HG02852 (cell line): ENCODE results near the gene YIF1A.
"Not testable (repeated sequence)": the region's sequence is repeated elsewhere in the genome, so short reads cannot be mapped to it uniquely, and the experiment has no call there.

Experiments
- ATAC-seq: cut with Tn5 transposase; IDR thresholded peaks from one replicate; pipeline ENCODE4 v1.9.1; 2021; ENCODE audit warnings: mild to moderate bottlenecking, moderate library complexity; ENCODE audit not compliant: unreplicated experiment

YIF1A gene

GRCh38 chr11:66287211-66287888, 1.6 kb downstream of the YIF1A start:
- ATAC-seq = no peak

DNA sequence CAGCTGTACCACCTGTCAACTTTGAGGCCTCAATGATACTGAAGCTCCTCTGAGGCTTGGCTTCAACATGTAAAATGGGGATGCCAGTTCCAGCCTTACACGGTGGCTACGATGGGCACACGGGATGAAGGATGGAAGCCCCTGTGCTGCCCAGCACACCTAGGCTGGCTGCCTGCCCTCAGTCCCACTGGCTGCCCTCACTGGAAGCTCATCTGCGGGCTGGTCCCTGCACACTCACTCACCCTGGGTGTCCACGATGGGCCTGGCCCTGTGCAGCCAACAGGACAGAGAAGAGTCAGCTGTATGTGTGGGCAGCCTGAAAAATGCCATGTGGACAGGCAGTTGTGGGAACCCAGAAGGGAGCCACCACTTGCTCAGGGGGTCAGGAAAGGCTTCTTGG, 2.2 kb downstream of the YIF1A start:
- ATAC-seq = no peak

- ATAC-seq = no peak
Observed at GRCh38 chr11:66285250-66285947, 3.5 kb downstream of the YIF1A start.

GRCh38 chr11:66284526-66285078, 4.3 kb downstream of the YIF1A start:
- ATAC-seq = no peak

- no peak for ATAC-seq
Observed at GRCh38 chr11:66283461-66284105, 5.4 kb downstream of the YIF1A start.

- peak; percentile 75 for ATAC-seq
Observed at GRCh38 chr11:66282468-66283455, 6.2 kb downstream of the YIF1A start.

GRCh38 chr11:66281776-66282467, 7.0 kb downstream of the YIF1A start:
- ATAC-seq = no peak

DNA sequence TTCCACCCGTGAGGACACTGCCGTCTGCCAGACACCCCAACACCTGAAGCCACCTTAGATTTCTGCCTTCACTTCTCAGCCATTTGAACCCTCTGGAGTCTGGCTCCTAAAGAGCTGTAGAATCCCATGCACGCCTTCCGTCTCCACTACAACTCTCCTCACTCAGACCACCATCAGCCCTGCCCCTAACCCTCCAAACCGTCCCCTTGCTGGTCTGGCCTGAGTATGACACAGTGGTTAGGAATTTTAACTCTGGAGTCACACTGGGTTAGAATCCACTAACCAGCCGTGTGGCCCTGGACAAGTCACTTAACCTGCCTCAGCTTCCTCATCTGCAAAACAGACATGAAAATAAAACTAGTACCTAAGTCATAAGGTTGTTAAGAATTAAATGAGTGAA, 7.9 kb downstream of the YIF1A start:
- ATAC-seq = no peak

GRCh38 chr11:66280428-66280827, 8.5 kb downstream of the YIF1A start:
- no peak for ATAC-seq

- no peak for ATAC-seq
Observed at GRCh38 chr11:66279092-66279734, 9.7 kb downstream of the YIF1A start.

DNA sequence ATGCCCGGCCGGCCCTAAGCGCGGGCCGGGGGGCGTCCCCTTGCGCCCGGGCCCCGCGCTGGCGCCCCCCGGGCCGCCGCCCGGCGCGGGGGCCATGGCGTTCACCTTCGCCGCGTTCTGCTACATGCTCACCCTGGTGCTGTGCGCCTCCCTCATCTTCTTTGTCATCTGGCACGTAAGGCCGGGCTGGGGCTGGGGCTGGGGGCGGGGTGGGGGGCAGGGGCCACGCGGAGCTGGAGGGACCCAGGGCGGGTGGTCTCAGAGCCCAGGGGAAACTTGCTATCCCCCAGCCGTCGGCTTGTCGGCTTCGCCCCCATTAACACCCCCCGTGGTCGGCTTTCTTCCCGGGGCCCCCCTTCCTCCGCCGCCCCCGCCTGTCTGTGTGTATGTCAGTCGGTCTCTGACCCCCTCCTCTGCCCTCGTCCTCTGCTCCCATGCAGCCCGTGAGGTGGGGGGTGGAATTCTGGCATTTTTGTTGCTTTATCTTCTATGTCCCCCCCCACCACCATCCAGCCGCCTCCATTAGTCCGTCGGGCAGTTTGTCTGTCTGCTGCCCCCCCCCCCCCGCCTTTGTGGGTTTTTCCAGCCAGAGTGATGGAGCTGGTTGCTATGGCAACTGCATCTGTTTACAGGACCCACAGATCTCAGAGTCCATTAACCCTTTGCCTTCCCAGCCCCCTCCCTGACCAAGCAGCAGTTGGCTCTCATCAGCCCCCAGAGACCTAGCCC, 10.4 kb downstream of the YIF1A start:
- no peak for ATAC-seq

DNA sequence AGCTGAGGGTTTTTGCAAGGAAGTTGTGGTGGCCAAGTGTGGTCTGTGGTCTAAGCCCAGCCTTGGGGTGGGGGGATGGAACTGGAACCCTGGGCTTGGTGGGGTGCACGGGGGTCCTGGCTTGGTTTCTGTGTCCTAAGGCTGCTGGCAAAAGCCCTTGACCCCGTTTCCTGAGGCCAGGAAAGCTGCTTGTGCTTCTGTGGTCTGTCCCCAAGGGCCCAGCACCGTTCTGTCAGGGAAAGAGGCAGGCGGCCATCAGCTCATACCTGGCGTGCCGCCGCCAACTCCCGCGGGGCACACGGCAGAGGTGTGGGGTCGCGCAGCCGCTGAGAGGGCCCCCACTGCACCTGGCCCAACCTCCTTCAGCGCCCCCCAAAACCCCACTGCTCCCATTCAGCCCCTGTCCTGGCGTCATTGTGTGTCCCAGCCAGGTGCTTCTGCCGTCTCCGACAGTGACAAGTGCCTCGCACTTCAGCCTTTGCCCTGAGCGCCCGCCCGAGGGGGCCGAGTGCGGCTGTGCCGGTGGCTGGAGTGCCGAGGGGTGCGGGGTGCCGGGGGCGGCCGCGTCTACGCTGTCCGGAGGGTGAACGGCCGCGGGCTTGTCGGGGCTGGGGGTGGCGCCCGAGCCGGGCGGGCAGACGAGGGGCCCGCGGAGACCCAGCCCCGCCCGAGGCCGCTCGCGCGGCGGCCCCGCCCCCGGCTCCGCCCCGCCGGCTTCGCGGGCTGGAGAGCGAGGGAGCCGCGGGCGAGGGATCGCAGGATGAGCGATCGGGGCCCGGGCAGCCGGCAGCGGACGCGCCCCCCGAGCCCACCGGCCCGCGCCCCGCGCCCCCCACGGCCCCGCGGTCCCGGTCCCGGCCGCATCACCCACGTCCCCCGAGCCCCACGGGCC, 11.2 kb downstream of the YIF1A start, which contains the start of gene CNIH2:
CNIH2 (plus strand) TSS at position 705 of the 892 bp plus-strand sequence. CDS start 282 bp downstream, outside the sequence.
- no peak for ATAC-seq

DNA sequence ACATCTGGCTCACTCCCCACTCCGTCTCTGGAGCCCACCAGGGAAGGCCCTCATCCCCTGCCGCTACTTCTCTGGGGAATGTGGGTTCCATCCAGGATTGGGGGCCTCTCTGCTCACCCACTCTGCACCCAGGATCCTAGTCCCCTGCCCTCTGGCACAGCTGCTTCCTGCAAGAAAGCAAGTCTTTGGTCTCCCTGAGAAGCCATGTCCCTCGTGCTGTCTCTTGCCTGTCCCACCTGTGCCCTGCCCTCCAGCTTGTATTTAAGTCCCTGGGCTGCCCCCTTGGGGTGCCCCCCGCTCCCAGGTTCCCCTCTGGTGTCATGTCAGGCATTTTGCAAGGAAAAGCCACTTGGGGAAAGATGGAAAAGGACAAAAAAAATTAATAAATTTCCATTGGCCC, 11.9 kb downstream of the YIF1A start:
- not testable (repeated sequence) for ATAC-seq

DNA sequence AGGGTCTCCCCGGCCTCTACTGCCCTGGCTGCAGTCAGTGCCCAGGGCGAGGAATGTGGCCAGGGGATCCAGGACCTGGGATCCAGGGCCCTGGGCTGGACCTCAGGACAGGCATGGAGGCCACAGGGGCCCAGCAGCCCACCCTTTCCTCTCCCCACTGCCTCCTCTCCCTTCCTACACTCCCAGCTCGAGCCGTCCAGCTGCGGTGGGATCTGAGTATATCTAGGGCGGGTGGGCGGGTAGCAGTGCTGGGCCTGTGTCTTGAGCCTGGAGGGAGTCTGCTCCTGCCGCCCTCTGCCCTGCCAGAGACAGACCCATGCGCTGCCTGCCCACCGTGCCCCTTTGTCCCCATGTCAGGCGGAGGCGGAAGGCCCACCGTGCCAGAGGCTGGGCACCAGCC, 12.3 kb downstream of the YIF1A start:
- not testable (repeated sequence) for ATAC-seq

GRCh38 chr11:66275984-66276612, 12.8 kb downstream of the YIF1A start:
- no peak for ATAC-seq

GRCh38 chr11:66275396-66275795, 13.5 kb downstream of the YIF1A start:
- ATAC-seq = no peak

GRCh38 chr11:66274219-66274618, 14.7 kb downstream of the YIF1A start:
- no peak for ATAC-seq
